ENCODE results near the gene CLIC4.
A peak's percentile ranks its signal among the peaks of the same experiment; 100 is the strongest.
"Not testable (repeated sequence)": the region's sequence is repeated elsewhere in the genome, so short reads cannot be mapped to it uniquely, and the experiment has no call there.

CLIC4 gene

DNA sequence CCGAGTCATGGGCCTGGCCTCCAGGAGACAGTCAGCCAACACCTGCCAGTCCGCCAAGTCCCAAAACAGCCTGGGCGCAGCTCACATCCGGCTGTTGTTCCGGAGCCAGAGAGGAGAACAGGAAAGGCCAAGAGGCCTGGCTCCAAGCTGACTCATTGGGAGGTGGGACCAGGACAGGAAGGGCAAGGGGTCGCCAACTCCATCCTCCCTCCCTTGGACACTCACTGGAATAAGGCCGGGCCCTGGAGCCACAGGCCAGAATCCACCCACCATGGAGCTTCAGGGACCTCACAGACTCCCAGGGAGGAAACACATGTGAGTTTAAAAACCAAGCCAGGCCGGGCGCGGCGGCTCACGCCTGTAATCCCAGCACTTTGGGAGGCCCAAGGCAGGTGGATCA lies 25.1 kb upstream of the CLIC4 start:
- no peak for DNase-seq

DNA sequence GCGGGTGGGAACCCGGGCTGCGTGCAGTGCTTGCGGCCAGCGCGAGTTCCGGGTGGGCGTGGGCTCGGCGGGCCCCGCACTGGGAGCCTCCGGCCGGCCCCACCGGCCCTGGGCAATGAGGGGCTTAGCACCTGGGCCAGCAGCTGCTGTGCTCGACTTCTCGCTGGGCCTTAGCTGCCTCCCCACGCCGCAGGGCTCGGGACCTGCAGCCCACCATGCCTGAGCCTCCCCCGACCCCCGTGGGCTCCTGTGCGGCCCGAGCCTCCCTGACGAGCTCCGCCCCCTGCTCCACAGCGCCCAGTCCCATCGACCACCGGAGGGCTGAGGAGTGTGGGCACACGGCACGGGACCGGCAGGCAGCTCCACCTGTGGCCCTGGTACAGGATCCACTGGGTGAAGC lies 23.7 kb upstream of the CLIC4 start:
- DNase-seq: no peak

DNA sequence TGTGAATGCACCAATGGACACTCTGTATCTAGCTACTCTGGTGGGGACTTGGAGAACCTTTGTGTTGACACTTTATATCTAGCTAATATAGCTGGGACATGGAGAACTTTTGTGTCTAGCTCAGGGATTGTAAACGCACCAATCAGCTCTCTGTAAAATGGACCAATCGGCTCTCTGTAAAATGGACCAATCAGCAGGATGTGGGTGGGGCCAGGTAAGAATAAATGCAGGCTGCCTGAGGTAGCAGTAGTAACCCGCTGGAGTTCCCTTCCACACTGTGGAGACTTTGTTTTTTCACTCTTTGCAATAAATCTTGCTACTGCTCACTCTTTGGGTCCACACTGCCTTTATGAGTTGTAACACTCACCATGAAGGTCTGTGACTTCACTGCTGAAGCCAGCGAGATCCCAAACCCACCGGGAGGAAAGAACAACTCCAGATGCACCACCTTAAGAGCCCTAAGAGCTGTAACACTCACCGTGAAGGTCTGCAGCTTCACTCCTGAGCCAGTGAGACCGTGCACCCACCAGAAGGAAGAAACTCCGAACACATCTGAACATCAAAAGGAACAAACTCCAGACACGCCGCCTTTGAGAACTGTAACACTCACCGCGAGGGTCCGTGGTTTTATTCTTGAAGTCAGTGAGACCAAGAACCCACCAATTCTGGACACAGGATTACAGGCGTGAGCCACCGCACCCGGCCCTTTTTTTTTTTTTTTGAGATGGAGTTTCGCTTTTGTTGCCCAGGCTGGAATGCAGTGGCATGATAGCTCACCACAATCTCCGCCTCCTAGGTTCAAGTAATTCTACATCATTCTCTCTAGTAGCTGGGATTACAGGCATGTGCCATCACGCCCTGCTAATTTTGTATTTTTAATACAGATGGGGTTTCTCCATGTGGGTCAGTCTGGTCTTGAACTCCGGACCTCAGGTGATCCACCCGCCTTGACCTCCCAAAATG lies 22.9 kb upstream of the CLIC4 start:
- DNase-seq: not testable (repeated sequence)

DNA sequence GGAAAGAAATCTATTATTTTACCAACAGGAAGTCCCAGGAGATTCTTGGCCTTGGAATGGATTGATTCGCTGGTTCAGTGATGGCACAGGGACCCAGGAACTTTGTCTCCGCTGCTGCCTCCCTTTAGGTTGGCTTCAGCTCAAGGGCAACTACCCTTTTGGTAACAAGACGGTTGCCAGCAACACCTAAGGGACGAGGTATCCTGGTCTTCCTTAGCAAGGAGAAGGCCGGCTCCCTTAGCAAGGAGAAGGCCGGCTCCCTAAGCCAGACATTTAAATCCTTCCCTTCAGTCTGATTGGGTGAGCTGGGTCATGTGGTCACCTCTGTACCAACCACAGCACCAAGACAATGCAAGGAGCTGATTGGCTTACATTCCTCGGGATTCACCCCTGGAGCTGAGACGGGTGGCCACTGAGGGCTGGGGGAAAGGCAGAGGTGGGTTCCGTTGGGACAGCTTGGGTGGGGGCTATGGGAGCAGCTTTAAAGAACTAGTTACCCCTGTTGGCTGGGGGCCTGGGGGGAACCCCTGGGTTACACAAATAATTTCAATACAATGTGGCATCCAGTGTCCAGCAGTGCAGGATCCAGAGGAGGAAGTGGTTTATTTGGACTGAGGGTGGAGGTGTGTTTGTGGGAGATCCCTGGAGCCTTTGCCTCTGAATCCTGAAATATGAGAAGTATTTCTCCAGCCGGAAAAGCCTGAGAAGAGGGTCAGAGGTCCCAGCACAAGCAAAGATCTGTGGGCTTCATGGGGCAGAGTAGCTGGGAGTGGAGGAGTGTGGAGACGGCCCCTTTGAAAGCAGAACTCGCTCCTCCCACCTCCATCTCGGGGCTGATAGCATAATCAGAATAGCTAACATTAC lies 20.7 kb upstream of the CLIC4 start:
- DNase-seq: no peak

DNA sequence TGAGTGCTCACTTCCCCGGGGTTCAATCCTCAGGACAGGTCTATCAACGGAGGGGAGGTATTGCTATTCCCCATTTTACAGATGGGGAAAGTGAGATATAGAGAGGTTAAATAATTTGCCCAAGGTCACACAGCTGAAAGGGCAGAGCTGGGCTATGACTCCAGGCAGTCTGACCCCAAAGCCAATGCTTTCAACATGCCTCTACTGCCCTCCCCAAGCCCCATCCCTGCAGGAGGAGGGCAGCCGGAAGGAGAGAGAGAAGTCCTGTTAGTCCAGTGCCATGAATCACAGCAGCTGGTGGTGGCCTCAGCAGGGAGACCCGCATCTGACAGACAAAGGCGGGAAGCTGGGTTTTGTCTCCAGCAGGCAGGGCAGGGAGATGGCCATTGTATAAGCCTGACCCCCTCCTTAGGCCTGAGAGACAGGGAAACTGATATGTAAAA lies 20.0 kb upstream of the CLIC4 start:
- DNase-seq: no peak

DNA sequence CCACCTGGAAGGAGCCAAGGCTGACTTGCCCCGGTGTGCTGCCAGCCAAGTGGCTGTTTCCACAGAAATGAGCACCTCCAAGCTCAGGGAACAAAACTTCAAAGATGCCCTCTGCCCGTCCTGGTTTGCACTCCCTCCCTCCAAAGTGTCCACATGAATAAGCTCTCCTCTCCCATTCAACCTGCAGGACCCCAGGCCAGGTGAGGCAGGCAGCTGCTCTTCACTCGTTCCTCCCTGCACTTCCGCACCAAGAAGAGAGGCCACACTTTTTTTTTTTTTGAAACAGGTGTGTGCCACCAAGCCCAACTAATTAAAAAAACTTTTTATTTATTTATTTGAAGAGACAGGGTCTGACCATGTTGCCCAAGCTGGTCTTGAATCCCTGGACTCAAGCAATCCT lies 18.5 kb upstream of the CLIC4 start:
- no peak for DNase-seq

DNA sequence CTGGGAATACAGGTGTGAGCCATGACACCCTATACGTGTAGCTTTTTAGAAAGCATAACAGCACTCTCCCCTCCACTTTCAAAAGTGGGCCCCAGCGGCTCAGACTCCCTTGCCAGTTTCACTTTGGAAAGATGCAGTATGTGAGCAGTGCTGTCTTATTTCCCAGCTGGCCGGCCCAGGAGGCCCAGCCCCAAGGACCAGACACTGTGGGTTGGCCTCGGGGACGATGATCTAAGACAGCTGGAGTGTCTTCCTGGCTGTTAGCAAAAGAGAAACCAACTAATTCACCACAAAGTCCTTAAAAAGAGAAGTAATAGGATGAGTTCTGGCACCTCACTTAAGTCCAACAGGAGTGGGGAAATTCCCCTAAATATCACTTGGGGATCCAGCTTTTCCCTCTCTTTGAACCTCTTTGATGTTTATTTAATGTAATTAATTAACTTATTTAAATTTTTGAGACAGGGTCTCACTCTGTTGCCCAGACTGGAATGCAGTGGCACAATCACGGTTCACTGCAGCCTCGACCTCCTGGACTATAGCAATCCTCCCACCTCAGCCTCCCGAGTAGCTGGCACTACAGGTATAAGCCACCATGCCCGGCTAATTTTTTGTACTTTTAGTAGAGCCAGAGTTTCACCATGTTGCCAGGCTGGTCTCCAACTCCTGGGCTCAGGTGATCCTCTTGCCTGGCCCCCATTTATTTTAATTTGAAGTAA lies 17.6 kb upstream of the CLIC4 start:
- peak; percentile 97 for DNase-seq

DNA sequence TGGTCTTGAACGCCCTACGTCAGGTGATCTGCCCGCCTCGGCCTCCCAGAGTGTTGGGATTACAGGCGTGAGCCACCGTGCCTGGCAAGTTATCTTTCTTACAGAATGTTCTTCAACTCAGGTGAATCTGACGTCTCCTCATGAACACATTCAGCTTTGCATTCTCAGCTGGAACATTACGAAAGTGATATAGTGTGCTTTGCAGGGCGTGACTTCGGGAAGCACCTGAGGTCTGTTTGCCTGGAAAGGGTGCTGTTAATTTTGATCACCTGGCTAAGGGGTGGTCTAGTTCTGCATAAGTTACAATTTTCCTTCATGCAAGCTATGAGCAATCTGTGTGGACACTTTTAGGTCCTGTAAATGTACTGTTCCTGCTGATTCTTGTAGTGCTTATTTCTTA lies 16.3 kb upstream of the CLIC4 start:
- DNase-seq: no peak

DNA sequence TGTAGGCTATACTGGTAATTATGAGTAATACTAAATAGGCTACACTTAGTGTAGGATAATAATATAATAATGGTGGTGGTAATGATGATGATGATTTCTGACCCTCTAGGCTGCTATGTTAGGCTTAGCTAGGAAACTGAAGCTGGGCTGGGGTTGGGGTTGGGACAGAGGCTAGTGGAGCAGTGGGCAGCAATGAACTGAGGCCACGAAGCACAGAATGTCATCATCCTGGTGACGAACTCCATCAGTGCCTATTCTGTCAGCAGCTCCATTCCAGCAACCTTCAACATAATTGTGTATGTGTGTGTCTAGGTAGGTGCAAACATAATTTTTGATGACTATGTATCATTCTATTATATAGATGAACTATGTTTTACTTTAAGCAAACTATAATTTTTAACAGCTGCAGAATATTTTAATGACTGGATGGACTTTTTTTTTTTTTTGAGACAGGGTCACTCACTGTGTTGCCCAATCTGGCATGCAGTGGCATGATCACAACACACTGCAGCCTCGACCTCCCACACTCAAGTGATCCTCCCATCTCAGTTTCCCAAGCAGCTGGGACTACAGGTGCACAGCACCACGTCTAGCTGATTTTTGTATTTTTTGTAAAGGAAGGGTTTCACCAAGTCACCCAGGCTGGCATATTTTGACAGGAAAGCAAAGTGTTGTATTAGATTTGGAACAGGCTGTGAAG lies 12.9 kb upstream of the CLIC4 start:
- DNase-seq: peak; percentile 83

DNA sequence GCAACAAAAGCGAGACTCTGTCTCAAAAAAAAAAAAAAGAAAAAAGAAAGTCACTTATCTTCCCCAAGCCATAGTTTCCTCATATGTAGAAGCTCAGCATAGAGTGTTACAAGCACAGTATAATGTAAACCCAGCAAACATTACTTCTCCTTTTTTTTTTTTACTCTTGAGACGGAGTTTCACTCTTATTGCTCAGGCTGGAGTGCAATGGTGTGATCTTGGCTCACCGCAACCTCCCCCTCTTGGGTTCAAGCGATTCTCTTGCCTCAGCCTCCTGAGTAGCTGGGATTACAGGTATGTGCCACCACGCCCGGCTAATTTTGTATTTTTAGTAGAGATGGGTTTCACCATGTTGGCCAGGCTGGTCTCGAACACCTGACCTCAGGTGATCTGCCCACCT lies 11.9 kb upstream of the CLIC4 start:
- DNase-seq: peak; percentile 89

DNA sequence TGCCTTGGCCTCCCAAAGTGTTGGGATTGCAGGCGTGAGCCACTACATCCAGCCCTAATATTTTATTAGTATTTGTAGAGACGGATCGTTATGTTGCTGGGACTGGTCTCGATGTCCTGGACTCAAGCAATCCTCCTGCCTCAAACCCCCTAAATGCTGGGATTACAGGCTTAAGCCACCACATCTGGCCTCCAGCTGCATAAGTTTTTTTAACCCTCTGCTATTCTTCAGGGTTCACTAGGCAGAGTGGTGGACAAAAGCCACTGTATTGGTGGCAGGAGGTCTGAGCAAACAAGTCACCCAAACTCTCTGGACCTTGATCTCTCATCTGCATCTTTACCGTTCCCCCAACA lies 10.1 kb upstream of the CLIC4 start:
- DNase-seq: no peak

DNA sequence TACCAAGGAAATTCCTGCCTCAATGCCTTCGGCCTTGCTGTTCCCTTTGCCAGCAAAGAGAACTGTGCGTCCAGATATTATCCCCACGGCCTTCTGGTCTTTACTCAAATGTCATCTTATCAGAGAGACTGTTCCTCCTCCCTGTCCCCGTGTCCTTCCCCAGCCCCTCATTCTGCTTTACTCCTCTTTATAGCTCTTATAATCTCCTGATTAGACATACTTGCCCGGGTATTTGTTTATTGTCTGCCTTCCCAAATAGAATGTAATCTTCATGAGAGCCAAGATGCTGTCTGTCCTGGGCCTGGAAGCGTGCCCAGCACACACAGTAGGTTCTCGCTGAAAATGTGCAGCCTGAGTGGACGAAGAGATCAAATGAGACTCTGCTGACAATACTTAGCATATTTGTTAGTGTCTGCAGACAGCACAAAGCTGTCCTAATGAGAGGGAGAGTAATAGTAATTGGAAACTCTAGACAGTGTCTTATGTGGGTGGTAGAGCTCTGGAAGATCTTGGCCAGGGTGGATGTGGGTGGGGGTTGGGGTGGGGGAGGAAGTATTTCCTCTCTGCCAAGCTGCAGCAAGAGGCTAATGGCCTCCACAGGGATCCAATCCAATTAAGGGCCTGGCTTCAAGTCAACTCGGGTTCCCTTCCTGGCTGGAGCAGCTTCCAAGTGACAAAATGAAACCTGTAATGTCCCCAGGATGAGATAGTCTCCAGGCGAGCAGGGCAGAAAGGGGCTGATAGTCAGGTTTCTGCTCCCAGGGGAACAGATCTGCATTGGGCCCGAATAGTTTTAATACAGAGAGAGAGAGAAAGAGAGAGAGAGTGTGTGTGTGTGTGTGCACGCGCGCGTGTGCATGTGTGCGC lies 9.5 kb upstream of the CLIC4 start:
- no peak for DNase-seq

DNA sequence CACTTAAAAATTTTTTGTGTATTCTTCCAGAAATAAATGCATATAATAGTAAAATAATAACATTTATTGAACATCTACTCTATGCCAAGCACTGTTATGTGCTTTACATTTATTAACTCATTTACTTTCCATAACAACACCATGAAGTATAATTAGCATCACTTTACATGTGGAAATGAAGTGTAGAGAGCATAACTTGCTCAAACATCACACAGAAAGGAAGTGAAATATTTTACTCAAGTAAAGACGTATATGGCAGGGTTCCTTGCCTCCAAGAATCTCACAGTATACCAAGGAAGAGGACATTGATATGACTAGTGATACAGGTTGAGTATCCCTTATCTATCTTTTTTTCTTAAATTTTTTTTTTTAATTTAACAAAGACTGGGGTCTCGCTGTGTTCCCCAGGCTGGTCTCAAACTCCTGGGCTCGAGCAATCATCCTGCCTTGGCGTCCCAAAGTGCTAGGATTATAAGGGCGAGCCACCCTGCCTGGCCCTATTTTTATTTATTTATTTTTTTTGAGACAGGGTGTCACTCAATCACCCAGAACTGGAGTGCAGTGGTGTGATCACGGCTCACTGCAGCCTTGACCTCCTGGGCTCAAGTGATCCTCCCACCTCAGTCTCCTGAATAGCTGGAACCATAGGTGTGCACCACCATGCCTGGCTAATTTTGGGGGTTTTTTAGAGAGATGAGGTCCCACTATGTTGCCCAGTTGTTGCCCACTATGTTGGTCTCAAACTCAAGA lies 7.7 kb upstream of the CLIC4 start:
- peak; percentile 46 for DNase-seq

DNA sequence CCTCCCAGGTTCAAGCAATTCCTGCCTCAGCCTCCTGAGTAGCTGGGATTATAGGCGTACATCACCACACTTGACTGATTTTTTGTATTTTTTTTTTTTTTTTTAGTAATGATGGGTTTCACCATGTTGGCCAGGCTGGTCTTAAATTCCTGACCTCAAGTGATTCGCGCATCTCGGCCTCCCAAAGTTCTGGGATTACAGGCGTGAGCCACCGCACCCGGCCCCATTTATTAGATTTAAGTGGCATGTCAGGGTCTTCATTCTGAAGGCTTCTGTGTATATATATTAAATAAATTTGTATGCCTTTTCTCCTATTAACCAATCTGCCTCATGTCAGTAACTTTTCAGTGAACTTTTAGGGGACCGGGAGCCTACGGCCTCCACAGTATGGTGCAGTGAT lies 6.0 kb upstream of the CLIC4 start:
- no peak for DNase-seq

DNA sequence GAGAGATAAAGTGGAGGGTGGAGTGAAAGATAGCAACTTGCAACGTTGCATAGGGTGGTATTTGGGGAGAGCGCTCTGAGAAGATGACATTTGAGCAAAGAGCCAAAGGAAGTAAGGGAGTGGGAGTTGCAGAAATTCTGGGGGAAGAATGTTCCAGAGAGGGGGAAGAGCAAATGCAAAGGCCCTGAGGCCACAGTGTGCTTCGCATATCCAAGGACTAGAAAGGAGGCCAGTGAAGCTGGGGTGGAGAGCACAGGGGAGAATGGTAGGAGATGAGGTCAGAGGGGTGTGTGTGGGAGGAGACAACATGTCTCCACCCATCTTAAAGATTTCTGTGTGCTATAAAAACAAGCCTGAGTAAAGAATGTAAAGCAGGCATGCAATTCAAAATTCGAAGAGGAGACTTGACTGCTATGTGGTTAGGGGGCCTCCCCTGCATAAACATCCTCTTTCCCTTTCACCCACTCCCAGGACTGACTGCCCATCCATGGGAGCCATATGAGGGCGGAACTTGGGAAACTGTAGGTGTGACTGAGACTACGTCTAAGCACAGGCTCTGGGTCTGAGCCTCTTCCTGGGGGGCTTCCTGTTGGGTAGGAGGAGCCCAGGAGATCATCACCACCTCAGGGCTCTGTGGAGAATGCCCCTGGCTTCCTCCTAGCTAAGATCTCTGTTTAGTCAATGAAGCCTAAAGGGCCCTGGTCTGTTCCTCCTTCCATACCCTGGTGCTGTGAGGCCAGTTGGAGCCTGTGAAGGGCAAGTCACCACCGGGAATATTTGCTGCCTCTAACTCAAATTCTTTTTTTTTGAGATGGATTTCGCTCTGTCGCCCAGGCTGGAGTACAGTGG lies 2.9 kb upstream of the CLIC4 start:
- DNase-seq: peak; percentile 81

DNA sequence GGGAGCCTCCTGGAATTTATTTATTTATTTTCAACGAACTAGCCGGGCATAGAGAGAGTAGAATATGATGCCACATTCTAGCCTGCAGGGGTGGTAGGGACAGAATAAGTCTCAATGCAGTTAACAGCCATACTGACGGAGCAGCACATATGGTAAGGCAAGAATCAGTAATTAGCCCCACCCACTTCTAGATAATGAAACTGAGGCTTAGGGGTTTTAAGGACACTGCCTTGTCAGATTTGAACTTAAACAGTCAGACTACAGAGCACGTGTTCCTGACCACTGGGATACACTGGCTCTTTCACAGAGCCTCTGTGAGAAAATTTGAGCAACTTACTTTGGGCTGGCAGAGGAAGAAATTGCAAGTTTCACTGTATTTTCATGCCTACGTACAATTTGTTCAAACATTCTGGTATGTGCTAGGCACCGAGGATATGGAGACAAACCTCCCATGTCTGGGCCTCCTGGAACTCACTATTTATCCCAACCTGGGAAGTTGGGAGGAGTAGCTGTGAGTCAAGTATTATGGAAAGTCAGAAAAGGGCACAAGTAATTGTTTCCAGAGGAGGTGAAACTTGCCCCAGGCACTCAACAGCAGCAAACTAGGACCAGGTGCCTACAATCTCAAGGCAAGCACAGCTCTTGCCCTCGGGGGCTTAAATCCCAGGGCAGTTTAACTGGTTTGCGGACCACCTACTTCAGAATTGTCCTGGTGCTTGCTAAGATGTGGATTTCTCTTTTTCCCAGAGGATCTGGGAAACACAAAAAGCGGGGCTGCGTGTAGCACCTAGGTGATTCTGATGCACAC lies 1.6 kb upstream of the CLIC4 start:
- DNase-seq: peak; percentile 73

DNA sequence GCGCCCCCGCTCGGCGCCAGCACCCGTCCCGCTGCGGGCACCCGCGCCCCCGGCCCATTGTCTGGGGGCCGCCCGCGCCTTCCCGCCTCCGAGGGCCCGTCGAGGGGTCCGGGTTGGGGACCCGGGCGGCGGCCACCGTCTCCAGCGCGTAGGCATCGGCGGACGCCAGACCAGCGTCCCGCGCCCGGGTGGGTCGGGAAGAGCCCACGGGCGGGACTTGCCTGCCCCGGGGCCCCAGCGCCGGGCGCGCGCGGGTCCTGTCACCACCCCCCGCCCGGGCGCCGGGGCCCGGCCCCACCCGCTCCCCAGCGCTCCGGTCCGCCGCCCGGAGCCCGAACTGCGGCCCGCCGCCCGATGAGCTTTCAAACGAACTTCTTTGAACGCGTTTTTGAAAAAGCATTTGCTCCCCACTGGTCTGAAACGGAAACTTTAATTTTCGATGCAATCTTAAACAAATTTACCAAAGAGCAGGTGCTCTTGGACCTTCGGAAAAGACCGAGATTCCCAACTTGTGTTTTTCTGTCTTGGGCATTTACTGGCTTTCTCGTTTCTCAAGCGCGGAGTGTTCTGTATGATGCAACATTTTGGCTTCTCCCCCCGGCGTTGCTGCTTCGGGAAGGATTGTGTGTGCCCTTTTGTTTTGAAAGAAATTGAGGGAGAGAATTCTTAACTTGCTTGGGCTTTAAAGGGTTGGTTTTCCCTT lies 615 bp downstream of the CLIC4 start:
- DNase-seq: peak; percentile 86
